Measurements from ENCODE around the gene TENT5A.

DNA sequence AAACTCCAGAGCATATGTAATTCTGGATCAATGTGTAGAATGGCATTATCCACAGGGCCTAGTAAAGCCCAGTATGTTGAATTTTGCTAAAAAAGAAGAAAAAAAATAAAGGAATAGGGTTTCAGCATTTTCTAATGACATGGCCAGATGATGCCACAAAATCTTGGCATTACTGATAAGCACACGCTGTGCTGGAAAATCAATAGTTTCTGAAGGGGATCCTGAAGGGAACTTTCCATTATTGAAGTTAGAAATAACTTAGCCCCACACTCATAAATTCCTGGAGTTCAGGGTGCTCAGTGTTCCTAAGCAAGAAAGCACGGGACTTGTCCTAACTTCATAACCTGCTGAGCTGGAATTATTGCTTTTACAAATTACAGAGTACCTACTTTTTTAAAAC lies 10.8 kb downstream of the TENT5A start:
- no peak for TF ChIP-seq POLR2AphosphoS5 (IDR thresholded peaks at IDR 0.05)
- no peak for TF ChIP-seq CTCF (IDR thresholded peaks at IDR 0.05)

Data from suprapubic skin (tissue), 3 donors.